ENCODE measurements around the gene CDR2L.
"Not testable (repeated sequence)": the region's sequence is repeated elsewhere in the genome, so short reads cannot be mapped to it uniquely, and the experiment has no call there.

Gene CDR2L

DNA sequence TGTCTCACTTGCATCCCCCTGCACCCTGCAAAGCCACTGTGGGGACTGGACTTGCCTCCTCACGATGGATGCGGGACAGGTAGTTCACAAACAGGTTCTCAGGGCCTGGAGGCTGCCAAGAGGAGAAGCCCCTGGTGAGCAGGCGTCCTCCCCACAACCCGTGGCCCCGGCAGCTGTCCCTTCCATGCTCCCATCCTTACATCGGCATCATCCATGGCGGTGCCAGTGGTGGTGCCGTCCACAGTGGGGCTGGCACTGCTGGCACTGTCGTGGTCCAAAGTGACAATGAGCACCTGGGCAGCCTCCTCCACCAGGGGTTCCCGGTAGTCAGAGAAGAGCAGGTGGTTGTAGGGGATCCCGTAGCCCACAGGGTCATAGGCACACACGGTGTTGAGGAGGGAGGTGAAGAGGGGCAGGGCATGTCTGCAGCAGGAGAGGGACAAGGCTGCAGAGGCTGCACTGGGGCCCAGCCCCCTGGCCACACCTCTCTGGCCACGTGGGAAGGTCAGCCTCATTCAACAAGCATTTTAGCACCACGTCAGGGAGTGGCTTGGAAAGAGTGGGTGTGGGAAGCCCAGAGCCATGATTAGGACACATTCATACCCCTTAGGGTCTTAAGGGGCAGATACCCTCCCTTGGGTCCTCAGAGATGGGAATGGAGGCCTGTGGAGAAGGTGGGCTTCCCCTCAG is 27.5 kb upstream of the CDR2L start:
- DNase-seq (ENCODE audit: low read depth in 2 of 2), result no peak

DNA sequence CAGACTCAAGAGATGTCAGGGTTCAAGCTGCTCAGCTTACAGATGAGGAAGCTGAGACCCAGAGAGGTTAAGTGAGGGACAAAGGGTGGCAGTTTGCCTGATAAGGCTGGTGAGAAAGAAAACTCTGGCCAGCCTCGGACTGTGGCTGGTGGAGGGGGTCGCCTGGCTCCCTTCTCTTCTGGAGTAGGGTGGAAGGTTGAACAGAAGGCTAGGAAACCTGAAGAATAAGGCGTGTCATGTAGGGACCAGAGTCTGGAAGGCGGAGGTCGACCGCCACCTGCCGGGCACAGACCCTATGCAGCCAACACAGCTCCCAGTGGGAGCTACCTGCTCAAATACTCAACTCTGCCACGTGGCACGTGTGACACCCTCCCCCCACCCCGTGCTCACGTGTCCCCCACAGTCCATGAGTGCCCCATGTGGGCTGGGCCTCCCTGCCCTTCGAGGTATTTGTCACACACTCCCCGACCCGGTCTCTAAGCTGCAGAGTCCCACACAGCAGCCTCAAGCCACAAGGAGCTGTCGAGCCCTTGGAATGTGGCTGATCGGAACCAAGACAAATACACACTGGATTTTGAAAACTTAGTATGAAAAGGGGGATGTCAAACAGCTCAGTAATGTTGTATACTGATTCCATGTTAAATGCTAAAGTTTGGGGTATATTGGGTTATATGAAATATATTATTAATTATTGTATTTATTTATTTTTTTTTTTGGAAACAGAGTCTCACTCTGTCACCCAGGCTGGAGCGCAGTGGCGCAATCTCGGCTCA is 26.7 kb upstream of the CDR2L start:
- no peak for DNase-seq (ENCODE audit: low read depth in 2 of 2)

DNA sequence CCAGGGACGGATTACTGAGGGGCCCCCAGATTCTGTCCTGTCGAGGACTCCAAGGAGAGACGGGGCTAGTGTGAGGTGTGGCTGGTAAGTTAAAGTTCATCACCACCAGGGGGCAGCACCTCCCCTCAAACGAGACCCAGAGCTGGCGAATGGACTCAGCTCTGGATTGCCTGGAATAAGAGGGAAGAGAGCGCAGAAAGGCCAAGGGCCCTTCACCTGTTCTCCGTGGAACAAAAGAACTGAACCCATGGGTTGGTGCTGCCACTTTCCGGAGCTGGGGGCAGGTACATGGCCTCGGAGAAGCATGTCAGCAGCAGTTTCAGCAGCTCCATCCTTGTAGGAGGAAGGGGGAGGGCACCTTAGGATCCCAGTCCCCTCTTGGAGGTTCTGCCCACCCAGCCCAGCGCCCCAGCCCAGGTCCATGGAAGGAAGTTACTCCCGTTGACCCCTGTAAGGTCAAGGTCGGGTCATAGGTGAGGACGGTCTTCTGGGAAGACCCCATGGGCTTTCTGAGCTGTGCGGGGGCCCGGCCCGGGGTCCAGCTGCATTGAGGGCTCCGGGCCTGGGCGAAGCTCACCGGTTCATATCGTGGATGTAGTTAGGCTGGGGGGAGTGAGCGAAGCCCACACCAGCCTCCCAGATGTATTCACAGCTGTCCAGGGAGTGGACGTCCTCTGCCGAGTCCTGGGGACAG is 25.6 kb upstream of the CDR2L start:
- peak; percentile 59 to 75 for DNase-seq (ENCODE audit: low read depth in 2 of 2)

DNA sequence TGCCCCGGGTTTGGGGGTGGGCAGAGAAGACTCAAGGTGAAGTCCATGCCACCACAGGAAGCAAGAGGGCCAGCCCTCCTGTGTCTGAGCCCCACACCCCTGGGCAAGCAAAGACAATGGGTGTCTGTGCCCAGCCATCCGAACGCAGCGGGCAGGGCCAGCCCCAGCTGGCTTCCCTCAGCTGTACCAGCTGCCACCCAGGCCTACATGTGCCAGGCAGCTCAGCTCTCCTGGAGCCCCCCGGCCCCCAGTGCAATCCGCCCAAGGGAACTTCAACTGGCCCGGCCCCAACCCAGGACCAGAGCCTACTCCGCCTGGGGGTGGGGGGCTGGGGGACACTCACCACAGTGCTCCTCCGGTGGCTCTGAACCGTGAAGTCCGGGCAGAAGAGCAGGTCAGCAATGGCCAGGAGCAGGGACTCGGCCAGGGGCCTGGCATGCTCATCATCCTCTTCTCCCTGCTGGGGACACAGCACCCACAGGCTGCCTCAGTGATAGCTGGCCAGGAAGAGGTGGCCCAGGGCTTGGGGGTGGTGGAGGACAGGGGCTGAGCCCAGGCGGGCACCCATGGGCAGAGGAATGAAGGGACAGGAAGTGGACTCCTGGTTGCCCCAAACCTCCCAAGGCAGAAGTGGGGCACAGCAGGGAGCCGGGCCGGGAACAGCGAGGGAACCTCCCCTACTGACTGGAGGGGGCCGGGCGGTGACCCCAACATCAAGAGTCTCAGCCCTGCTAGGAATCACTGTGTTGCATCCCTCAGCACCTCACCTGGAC is 24.6 kb upstream of the CDR2L start:
- DNase-seq (ENCODE audit: low read depth in 2 of 2), result no peak

DNA sequence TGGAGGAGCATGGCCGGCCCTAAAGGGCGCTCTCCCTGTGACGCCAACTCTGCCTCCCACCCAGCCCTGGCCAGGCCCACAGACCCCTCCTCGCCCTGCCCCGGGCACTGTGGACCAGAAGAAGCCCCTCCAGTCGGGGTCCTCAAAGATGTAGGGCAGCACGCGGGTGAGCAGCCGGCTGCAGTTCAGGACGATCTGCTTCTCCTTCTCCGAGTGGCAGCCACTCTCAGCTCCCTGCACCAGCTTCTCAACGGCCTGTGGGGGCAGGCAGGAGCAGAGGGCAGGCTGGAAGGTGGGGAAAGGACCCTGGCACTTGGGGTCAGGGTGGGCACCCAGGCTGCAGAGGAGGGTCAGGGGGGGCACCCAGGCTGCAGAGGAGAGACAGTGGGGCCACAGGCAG is 23.8 kb upstream of the CDR2L start:
- DNase-seq (ENCODE audit: low read depth in 2 of 2), result no peak

DNA sequence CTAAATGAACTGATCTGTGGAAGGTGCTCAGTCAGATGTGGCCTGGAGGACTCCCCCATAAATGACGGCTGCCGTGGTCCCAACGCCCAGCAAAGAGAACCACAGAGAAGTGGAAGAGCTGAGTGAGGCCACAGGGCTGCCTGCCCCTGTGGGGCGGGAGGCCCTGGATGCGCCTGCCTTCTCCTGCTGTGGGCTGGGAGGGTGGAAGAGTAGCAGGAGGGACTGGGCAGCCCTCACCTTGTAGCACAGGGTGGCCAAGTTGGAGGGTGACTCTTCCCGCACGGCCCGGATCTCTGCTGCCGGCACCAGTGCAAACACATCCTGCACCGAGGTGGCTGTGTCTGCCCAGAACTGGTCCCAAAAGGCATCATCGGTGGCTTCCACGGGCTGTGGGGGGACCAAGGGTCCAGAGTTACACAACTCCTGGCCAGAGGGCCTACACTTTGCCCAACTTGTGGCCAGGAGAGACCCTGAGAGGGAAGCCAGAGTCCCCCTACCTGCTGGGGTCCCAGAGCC is 23.1 kb upstream of the CDR2L start:
- DNase-seq (ENCODE audit: low read depth in 2 of 2), result no peak

DNA sequence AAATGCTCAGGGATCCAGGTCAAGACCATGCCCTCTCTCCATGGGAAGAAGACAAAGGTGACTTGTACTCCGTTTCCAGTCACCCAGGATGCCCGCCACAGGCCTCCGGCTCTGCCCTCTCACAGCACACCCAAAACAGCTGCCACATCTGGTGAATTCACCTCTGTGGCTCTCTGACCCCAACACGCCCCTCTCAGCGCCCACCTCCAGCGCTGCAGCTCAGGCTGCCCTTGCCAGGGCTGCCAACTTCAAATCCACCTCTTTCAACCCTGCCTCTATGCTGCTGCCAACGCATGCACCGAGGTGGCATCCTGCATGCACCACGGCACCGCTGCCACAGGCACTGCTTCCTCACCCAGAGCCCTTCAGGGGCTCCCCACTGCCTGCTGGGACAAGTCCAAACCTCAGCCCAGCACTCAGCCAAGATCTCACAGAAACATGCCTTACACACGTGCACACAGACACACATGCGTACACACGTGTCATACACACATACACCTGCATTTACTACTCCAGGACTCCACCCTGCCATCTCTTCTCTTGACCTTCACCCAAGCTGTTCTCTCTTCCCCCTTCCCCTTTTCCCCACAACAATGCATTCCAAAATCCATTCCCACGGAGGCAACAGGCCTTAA is 22.3 kb upstream of the CDR2L start:
- no peak for DNase-seq (ENCODE audit: low read depth in 2 of 2)

DNA sequence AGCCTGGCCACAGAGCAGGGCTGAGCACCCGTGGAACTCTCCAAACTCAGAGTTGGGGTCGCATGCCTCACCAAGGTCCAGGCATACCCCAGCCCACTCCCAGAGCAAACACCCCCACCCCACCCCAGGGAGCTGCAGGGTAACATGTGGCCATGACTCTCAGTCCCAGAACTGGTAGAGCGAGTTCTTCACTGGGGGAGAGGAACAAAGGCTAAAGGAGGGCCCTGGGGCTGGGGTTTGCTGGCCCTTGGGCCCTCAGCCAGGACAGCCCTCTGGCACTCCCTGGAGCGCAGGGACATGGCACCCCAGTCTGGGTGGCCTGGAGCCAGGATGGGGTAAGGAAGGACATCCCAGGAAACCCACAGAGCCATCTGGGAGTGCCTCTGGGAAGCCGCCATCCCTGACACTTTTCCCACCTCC is 19.1 kb upstream of the CDR2L start:
- DNase-seq (ENCODE audit: low read depth in 2 of 2), result no peak

DNA sequence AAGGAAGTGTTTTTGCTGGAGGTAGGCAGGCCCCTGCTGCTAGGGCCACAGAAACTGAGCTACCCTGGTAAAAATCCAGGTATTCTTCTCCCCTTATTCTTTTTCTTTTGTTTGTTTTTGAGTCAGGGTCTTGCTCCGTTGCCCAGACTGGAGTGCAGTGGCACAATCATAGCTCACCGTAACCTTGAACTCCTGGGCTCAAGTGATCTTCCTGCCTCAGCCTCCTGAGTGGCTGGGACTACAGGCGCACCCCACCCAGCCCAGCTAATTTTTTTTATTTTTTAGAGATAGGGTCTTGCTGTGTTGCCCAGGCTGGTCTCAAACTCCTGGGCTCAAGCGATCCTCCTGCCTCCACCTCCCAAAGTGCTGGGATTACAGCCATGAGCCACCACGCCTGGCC is 17.9 kb upstream of the CDR2L start:
- not testable (repeated sequence) for DNase-seq (ENCODE audit: low read depth in 2 of 2)

DNA sequence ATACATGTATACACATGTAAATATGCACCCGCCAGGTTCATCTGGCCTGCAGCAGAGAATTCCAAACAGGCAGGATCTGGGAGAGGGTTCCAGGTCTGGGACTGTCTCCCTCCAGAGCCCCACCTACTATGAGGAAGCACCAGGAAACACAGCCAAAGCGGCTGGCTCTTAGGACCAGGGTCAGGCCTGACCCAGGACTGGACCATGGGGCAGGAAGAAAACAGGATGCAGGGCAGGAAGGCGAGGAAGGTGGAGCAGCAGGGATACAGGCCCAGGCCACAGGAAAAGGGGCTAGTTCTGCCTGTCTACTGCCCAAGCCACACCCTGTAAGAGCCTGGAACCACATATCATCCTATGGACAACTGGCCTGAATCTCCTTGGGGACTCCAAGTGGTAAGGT is 17.0 kb upstream of the CDR2L start:
- DNase-seq (ENCODE audit: low read depth in 2 of 2), result no peak

DNA sequence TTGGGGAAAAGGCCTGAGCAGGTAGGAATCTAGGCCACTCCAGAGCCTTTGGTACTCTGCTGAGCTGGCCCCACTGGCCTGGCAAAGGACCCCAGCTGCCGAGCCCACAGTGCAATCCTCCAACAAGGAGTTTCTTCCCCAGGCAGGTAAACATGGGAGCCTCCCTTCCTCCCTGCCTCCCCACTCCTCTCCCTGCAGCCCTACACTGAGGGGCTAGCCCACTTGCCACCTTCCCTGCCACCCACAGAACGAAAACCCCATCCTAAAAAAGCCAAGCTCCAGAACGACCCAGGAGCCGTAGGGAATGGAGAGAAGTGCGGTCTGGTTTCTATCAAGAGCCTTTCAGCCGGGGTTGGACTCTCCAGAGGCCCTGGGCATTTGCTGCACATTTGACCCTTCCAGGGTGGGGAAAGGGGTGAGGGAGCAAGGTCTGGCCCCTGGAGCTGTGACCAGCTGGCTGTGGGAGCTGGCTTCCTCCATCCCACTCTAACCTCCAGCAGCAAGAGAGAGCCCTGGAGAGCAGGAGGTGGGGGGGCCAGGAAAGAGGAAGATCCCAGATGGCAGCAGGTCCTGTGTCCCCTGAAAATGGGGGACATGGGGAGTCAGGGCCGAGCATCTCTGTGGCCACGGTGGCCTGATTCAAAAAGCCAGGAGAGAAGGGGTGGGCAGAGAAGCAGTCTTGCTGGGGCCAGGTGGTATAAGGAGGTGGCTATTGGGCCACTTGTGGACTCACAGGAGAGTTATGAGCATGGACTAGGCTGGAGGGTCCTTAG is 16.2 kb upstream of the CDR2L start:
- no peak for DNase-seq (ENCODE audit: low read depth in 2 of 2)

DNA sequence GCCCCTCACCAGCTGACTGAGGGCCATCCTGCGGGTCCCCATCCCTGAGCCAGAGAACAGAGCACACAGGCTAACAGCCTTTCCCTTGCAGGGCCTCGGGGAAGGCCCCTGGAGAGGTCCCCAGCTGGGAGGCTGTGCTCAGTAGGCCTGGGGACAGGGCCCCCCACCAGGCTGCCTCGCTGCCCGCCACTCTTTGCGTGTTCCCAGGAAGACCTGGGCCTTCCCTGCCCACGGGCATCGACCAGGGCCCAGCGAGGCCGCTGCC is 15.7 kb upstream of the CDR2L start:
- DNase-seq (ENCODE audit: low read depth in 2 of 2), result no peak

DNA sequence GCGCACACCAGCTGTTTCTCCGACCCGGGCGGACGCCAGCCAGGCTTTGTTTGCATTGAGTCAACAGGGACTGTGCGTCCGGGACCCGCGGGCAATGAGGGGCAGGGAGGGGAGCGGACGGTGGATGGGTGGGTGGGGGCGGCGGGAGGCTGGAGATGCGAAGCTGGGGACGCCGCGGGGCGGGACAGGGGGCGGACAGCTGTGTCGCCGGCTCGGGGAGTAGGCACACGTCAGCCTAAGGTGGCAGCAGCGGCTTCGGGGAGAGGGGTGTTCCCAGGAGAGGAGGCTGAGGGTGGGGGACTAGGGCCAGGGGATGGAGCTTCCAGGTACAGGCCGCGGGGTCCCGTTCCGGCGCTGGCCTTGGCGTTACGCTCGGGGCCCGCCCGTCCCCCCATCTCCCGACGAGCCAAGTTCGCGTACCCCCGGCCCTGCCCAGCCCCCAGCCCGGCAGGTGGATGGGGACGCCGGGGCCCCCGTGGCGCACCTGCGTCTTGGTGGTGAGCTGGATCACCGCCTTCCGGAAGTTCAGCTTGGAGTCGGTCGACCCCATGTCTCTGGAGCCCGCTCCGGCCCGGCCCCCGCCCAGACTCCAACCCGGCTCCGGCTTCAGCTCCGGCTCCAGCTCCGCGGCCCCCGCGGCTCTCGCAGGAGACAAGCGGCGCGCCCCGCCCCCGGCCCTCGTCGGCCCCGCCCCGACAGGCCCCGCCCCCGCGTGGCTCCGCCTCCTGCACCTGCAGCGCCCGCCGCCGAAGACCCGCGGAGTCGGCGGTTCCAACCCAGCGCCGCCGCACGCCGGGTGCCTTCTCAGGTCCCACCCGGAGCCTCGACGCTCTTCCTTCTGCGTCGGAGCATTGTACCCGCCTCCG is 15.1 kb upstream of the CDR2L start, which contains the start of gene HID1:
HID1 (minus strand) TSS at position 653 of the 866 bp plus-strand sequence; CDS start at position 550, 103 bp downstream.
- DNase-seq (ENCODE audit: low read depth in 2 of 2), result peak; percentile 51 to 76

DNA sequence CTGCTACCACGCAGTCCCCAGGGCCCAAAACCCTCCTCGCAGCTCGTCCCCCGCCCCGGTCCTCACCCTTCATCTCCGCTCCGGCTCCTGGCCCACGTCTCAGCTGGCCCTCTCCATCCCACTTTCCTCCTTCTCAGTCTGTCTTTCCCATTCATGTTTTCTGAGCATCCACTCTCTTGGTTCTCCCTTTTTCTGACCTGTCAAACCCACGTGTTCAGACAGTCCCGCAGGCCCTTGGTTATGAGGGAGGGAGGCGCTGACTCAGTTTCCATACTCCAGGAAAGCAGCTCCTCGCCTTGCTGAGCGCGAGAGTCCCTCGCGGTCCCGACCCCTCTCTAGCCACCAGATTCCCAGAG is 14.5 kb upstream of the CDR2L start:
- DNase-seq (ENCODE audit: low read depth in 2 of 2), result no peak

DNA sequence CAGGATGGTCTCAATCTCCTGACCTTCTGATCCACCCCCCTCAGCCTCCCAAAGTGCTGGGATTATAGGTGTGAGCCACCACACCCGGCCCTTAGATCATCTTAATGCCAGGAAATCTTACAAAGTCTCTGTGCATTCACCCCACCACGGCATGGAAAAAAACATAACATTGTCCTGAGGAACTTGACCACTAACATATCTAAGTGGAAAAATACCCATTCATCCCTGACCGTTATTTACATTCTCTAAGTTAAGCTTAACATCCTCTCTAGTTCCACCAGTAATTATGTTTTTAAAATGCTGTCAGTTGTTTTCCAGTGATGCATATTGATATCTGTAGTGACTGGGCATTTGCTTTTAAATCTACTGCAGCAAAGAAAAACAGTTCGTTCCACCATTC is 11.5 kb upstream of the CDR2L start:
- no peak for DNase-seq (ENCODE audit: low read depth in 2 of 2)

DNA sequence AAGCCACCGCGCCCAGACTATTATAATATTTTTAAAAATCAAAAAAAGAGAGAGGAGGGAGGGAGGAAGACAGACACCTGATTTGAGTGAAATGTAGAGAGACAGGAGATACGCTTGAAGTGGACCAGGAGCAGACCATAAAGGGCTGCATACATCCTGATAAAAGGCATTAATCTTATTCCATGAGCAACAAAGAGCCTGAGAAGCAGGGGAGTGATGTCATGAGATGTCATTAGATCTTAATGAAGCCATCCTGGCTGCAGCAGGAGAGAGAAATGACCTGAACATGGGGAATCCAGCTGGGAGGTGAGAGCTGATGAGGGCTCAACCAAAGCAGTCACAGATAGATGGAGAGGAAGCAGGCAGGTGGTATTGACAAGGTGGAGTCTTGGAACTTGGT is 9.6 kb upstream of the CDR2L start:
- DNase-seq (ENCODE audit: low read depth in 2 of 2), result no peak

DNA sequence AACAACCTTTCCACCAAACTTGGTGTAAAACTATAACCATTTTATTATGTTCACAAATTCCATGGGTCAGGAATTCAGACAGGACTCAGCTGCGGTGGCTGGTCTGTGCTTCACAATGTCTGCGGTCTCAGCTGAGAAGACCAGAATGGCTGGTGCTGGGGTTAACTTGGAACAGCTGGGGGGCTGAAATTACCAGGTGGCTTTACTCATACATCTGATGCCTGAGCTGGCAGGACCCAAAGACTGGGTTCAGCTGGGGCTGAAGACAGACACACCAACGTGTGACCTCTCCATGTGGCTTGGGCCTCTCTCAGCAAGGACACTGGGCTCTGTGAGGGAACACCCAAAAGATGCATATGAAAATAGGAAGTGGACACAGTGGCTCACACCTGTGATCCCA is 9.2 kb upstream of the CDR2L start:
- DNase-seq (ENCODE audit: low read depth in 2 of 2), result no peak

DNA sequence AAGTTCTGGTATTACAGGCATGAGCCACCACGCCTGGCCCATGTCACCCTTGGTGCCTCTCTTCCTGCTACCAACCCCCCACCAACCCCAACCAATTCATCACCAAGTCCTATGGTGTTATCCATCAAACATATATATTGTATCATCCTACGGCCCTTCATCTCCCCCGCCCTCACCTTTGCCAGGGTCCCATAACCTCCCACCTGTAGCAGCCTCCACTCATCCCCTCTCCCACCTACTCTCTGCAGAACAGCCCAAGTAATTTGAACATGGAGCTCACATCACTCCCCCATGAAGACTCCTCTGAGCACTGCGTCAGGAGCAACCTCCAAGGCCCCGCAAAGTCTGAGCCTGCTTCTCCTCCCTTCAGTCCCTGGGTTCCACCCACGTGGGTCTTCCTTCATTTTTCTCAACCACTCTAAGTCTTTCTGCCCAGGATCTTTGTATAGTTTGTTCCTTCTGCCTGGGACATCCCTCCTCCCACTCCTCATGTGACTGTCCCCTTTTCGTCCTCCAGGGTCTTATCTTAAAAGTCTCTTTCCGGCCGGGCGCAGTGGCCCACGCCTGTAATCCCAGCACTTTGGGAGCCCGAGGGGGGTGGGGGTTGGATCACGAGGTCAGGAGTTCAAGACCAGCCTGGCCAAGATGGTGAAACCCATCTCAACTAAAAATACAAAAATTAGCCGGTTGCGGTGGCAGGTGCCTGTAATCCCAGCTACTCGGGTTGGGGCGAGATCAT is 7.9 kb upstream of the CDR2L start:
- DNase-seq (ENCODE audit: low read depth in 2 of 2), result no peak

DNA sequence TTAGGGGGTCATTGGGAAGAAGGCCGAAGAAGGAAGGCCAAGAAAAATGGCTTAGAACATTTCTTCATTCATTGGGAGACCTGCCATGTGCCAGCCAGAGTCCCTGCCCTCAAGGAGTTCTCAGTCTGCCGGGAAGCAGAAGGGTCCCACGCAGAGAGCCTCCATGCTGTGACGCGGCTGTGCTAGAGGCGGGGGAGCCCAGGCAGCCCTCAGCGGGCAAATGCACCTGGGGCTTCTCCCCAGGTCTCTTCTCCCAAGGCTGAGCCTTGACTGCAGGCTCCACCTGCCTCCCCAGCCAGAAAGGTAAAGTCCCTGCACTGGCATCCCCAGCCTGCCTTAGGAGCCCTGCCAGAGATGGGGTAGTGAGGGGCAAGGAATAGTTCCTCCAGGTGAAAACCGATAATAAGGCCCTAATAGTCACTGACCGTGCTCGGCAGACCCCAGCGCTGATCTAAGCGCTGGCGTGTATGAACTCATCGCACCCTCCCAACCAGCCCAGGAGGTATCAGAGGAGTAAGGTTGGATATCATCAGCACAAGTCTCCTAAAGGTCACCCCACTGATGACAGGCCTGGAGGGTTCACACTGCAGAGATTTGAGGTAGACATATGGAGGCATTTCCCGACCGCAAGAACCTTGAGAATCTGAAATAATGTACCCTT is 6.0 kb upstream of the CDR2L start:
- DNase-seq (ENCODE audit: low read depth in 2 of 2), result no peak
